Measurements from ENCODE around the gene RBMS3. TPM values are rescaled to one million over a fixed set of nuclear protein-coding genes. Genes with fewer than 3 reads are reported as not detected.
"Not testable (repeated sequence)": the region's sequence is repeated elsewhere in the genome, so short reads cannot be mapped to it uniquely, and the experiment has no call there.

The RBMS3 gene
- polyA plus RNA-seq, 3 donors from 2014 or later: not detected

- H3K4me1 Mint-ChIP-seq: no peaks in the 10 kb centered on the region
- DNase-seq: no peak
- peaks cover 0 to 2% (median 0%) of the 10 kb centered on the region in 3 donors for H3K27me3 Mint-ChIP-seq (ENCODE audit: low read depth in 3 of 3)
- no peaks in the 10 kb centered on the region for H3K36me3 Mint-ChIP-seq
- no peak overlapping the region for H3K27ac Mint-ChIP-seq
- peaks cover 0 to 20% (median 3%) of the 10 kb centered on the region in 6 donors for H3K9me3 Mint-ChIP-seq
- H3K4me3 Mint-ChIP-seq: no peak overlapping the region
These were observed 363.4 kb downstream of the RBMS3 start for GRCh38 chr3:29644261-29644660.

- H3K27ac Mint-ChIP-seq: no peak overlapping the region
- no peak for DNase-seq
- H3K9me3 Mint-ChIP-seq: peaks cover 0 to 22% (median 4%) of the 10 kb centered on the region in 6 donors
- H3K4me1 Mint-ChIP-seq: no peaks in the 10 kb centered on the region
- H3K27me3 Mint-ChIP-seq (ENCODE audit: low read depth in 3 of 3): no peaks in the 10 kb centered on the region
- no peak overlapping the region for H3K4me3 Mint-ChIP-seq
- no peaks in the 10 kb centered on the region for H3K36me3 Mint-ChIP-seq
These were observed 364.2 kb downstream of the RBMS3 start for GRCh38 chr3:29644956-29645636.

GRCh38 chr3:29646043-29646442 lies 365.2 kb downstream of the RBMS3 start:
- Mint-ChIP-seq H3K27ac (no peak overlapping the region), H3K4me1 (no peaks in the 10 kb centered on the region), H3K9me3 (peaks cover 0 to 22% (median 4%) of the 10 kb centered on the region in 6 donors), H3K4me3 (no peak overlapping the region), H3K36me3 (no peaks in the 10 kb centered on the region), H3K27me3 (ENCODE audit: low read depth in 3 of 3) (no peaks in the 10 kb centered on the region)
- no peak for DNase-seq

GRCh38 chr3:29649815-29650547 lies 369.1 kb downstream of the RBMS3 start:
- Mint-ChIP-seq H3K27ac (no peak overlapping the region), H3K9me3 (peaks cover 0 to 18% (median 3%) of the 10 kb centered on the region in 6 donors), H3K4me3 (no peak overlapping the region), H3K27me3 (ENCODE audit: low read depth in 3 of 3) (no peaks in the 10 kb centered on the region), H3K36me3 (no peaks in the 10 kb centered on the region), H3K4me1 (no peaks in the 10 kb centered on the region)
- DNase-seq: no peak

GRCh38 chr3:29653680-29654079 lies 372.8 kb downstream of the RBMS3 start:
- Mint-ChIP-seq H3K4me1 (no peaks in the 10 kb centered on the region), H3K27ac (no peak overlapping the region), H3K27me3 (ENCODE audit: low read depth in 3 of 3) (peaks cover 0 to under 1% (median 0%) of the 10 kb centered on the region in 3 donors), H3K9me3 (peaks cover 0 to 13% (median 8%) of the 10 kb centered on the region in 6 donors), H3K4me3 (no peak overlapping the region), H3K36me3 (no peaks in the 10 kb centered on the region)
- no peak for DNase-seq

- Mint-ChIP-seq H3K4me1 (no peaks in the 10 kb centered on the region), H3K4me3 (no peak overlapping the region), H3K27me3 (ENCODE audit: low read depth in 3 of 3) (peaks cover 0 to 2% (median 0%) of the 10 kb centered on the region in 3 donors), H3K9me3 (peaks cover under 1 to 8% (median 6%) of the 10 kb centered on the region in 6 donors), H3K27ac (no peak overlapping the region), H3K36me3 (no peaks in the 10 kb centered on the region)
- no peak for DNase-seq
These were observed 374.3 kb downstream of the RBMS3 start for GRCh38 chr3:29655015-29655747.

GRCh38 chr3:29665688-29666087 lies 384.8 kb downstream of the RBMS3 start:
- Mint-ChIP-seq H3K4me1 (no peaks in the 10 kb centered on the region), H3K27me3 (ENCODE audit: low read depth in 3 of 3) (no peaks in the 10 kb centered on the region), H3K36me3 (no peaks in the 10 kb centered on the region), H3K27ac (no peak overlapping the region), H3K4me3 (no peak overlapping the region), H3K9me3 (peaks cover 4 to 30% (median 9%) of the 10 kb centered on the region in 6 donors)
- DNase-seq: no peak

- H3K4me1 Mint-ChIP-seq: no peaks in the 10 kb centered on the region
- no peak overlapping the region for H3K4me3 Mint-ChIP-seq
These were observed 387.4 kb downstream of the RBMS3 start for GRCh38 chr3:29668233-29668632.

GRCh38 chr3:29668728-29669127 lies 387.9 kb downstream of the RBMS3 start:
- no peaks in the 10 kb centered on the region for H3K4me1 Mint-ChIP-seq
- no peak overlapping the region for H3K4me3 Mint-ChIP-seq
- no peaks in the 10 kb centered on the region for H3K27me3 Mint-ChIP-seq (ENCODE audit: low read depth in 3 of 3)
- H3K27ac Mint-ChIP-seq: no peak overlapping the region
- peaks cover 3 to 38% (median 19%) of the 10 kb centered on the region in 6 donors for H3K9me3 Mint-ChIP-seq
- DNase-seq: no peak
- H3K36me3 Mint-ChIP-seq: no peaks in the 10 kb centered on the region

More at GRCh38 chr3:29668233-29668632, 387.4 kb downstream of the RBMS3 start:
- no peaks in the 10 kb centered on the region for H3K36me3 Mint-ChIP-seq
- H3K27me3 Mint-ChIP-seq (ENCODE audit: low read depth in 3 of 3): no peaks in the 10 kb centered on the region
- no peak overlapping the region for H3K27ac Mint-ChIP-seq
- peaks cover 3 to 36% (median 19%) of the 10 kb centered on the region in 6 donors for H3K9me3 Mint-ChIP-seq
- no peak for DNase-seq

- not testable (repeated sequence) for H3K4me3 Mint-ChIP-seq; DNase-seq; H3K27me3 Mint-ChIP-seq (ENCODE audit: low read depth in 3 of 3); H3K36me3 Mint-ChIP-seq; H3K27ac Mint-ChIP-seq; H3K4me1 Mint-ChIP-seq
- H3K9me3 Mint-ChIP-seq: peaks cover 7 to 51% (median 18%) of the 10 kb centered on the region in 6 donors
These were observed 389.6 kb downstream of the RBMS3 start for GRCh38 chr3:29670476-29670875.

GRCh38 chr3:29677421-29677820 lies 396.6 kb downstream of the RBMS3 start:
- Mint-ChIP-seq H3K27me3 (ENCODE audit: low read depth in 3 of 3) (peaks cover 0 to 2% (median 0%) of the 10 kb centered on the region in 3 donors), H3K36me3 (no peaks in the 10 kb centered on the region), H3K9me3 (peaks cover 5 to 34% (median 11%) of the 10 kb centered on the region in 6 donors), H3K27ac (no peak overlapping the region), H3K4me3 (no peak overlapping the region), H3K4me1 (no peaks in the 10 kb centered on the region)
- DNase-seq: no peak

GRCh38 chr3:29679944-29680343 lies 399.1 kb downstream of the RBMS3 start:
- H3K9me3 Mint-ChIP-seq: peaks cover under 1 to 22% (median 8%) of the 10 kb centered on the region in 6 donors
- peaks cover 0 to 2% (median 0%) of the 10 kb centered on the region in 3 donors for H3K27me3 Mint-ChIP-seq (ENCODE audit: low read depth in 3 of 3)
- DNase-seq: no peak
- H3K4me1 Mint-ChIP-seq: no peaks in the 10 kb centered on the region
- H3K36me3 Mint-ChIP-seq: no peaks in the 10 kb centered on the region
- no peak overlapping the region for H3K4me3 Mint-ChIP-seq
- H3K27ac Mint-ChIP-seq: no peak overlapping the region

- Mint-ChIP-seq H3K9me3 (peaks cover 0 to 14% (median 6%) of the 10 kb centered on the region in 6 donors), H3K36me3 (no peaks in the 10 kb centered on the region), H3K4me1 (no peaks in the 10 kb centered on the region), H3K27ac (no peak overlapping the region), H3K4me3 (no peak overlapping the region), H3K27me3 (ENCODE audit: low read depth in 3 of 3) (peaks cover 0 to 2% (median 2%) of the 10 kb centered on the region in 3 donors)
- no peak for DNase-seq
These were observed 402.4 kb downstream of the RBMS3 start for GRCh38 chr3:29683018-29683993.
